HG03135 (cell line): ENCODE measurements around the gene CLPTM1L.
"Not testable (repeated sequence)": the region's sequence is repeated elsewhere in the genome, so short reads cannot be mapped to it uniquely, and the experiment has no call there.

ENCODE experiments used
- ATAC-seq: cut with Tn5 transposase; IDR thresholded peaks from one replicate; pipeline ENCODE4 v1.9.1; 2021; ENCODE audit warnings: mild to moderate bottlenecking, moderate library complexity; ENCODE audit not compliant: unreplicated experiment

CLPTM1L gene

DNA sequence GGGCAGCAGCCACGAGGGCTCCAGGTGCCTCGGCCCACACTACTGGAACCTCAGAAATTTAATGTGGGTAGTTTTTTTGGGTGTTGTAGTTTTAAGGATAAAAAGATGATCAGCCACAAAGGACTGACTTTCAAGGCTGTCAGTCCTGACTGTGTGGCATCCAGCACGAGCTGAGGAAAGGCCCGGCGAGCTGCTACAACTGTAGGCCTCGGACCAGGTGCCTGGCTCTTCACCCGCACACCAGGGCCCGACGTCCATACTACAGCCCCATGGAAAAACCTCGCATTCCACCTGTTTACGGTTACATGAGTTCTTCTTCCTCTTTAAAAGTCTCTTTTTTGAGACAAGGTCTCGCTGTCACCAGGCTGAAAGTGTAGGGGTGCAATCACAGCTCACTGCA lies 2.6 kb downstream of the CLPTM1L start:
- no peak for ATAC-seq

DNA sequence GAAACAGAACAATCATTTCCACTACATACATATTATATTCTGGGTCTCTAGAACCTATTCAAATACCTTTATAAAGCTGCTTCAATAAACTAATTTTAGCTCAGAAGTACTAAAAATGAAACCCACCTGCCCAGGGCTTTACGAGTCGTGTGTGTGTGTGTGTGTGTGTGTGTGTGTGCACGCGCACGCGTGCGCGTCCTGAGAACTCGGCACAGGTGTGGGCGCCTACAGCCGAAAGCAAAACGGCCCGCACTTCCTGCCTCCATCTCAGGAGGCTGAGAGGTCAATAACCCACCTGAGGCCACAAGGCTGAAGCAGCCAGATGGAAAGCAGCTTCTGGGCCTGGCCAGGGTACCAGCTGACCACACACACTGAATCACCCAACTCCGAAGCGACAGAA lies 3.0 kb downstream of the CLPTM1L start:
- ATAC-seq = no peak

DNA sequence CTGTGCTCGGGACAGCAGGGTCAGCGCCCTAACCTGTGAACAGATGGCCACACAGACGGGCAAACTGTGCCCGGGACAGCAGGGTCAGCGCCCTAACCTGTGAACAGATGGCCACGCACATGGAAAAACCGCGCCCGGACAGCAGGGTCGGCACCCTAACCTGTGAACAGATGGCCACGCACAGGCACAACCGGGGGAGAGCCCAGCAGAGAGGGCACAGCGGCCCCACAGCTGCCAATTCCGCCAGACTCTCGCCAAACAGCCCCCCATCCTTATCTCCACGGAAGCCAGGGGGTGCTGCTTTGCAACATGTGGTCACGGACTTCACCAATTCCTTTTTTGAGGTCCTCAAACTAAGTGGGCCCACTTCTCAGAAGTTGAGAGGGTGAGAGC lies 5.1 kb downstream of the CLPTM1L start:
- not testable (repeated sequence) for ATAC-seq

DNA sequence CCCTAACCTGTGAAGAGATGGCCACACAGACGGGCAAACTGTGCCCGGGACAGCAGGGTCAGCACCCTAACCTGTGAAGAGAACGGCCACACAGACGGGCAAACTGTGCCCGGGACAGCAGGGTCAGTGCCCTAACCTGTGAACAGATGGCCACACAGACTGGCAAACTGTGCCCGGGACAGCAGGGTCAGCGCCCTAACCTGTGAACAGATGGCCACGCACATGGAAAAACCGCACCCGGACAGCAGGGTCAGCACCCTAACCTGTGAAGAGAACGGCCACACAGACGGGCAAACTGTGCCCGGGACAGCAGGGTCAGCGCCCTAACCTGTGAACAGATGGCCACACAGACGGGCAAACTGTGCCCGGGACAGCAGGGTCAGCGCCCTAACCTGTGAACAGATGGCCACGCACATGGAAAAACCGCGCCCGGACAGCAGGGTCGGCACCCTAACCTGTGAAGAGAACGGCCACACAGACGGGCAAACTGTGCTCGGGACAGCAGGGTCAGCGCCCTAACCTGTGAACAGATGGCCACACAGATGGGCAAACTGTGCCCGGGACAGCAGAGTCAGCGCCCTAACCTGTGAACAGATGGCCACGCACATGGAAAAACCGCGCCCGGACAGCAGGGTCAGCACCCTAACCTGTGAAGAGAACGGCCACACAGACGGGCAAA lies 5.6 kb downstream of the CLPTM1L start:
- ATAC-seq = not testable (repeated sequence)

DNA sequence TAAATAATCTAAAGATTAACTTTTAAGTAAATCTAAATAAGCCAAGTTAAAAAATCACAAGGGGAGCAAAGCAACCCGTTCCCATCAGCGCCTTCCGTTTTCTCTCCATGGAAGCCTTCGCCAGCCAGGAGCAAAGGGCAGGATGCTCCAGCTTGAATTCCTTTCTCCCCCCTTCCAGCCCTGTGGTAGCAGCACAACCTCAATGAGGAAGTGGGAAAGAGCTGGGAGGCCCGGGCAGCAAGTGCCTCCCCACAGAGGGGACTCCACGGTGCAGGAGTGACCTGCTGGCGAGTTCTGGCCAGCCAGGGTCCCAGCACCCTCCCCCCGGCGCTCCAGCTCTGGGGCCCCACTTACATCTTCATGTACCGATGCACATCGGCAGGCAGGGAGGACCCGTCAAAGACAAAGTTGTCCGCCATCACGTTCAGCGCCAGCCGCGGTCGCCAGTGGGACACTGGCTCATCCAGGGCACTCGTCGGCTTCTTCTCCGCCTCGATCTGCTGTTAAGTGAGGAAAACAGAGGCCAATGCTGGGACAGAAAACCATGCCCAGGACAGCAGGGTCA lies 6.3 kb downstream of the CLPTM1L start:
- ATAC-seq = no peak

DNA sequence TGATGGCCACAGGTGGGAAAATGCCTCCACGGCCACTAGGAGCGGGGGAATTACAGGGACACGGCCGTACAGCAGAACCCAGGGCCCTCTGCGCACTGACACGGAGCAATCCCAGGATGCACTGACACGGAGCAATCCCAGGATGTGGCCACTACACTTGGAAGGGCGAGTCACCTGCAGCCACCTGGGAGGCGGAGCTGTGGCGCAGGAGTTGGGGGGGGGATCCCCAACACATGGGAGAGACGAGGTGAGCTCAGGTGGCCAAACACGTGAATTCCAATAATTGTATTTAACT lies 6.8 kb downstream of the CLPTM1L start:
- ATAC-seq = no peak

DNA sequence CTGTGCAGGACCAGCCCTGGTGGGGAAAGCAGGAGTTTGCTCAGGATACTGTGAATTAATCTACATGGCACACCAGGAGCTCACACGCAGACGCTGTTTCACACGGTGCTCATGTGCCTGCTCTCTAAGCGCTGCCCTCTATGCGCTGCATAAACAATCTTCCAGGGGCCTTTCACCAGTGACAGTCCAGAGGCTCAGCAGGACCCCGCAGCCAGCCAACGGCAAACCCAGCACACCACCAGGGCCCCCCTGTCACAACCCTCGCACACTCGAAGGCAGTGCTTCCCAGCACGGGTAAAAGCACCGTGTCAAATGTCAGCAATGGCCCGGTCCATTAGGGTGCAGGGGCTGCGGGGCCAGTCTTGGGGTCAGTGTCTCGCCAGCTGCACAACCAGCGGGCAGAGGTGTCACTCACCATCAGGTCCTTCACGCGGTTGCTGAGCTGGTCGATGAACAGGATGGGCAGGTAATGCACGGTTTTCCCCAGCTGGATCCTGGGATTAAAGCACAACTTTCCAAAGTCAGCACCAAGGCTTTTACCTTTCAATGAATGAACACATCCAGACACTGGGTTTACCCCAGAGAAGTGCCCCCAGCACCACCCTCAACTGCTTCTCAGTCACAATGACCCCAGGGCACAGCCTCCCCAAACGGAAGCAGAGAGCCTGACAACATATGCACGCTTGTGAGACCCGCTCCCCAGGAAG lies 7.3 kb downstream of the CLPTM1L start:
- no peak for ATAC-seq

DNA sequence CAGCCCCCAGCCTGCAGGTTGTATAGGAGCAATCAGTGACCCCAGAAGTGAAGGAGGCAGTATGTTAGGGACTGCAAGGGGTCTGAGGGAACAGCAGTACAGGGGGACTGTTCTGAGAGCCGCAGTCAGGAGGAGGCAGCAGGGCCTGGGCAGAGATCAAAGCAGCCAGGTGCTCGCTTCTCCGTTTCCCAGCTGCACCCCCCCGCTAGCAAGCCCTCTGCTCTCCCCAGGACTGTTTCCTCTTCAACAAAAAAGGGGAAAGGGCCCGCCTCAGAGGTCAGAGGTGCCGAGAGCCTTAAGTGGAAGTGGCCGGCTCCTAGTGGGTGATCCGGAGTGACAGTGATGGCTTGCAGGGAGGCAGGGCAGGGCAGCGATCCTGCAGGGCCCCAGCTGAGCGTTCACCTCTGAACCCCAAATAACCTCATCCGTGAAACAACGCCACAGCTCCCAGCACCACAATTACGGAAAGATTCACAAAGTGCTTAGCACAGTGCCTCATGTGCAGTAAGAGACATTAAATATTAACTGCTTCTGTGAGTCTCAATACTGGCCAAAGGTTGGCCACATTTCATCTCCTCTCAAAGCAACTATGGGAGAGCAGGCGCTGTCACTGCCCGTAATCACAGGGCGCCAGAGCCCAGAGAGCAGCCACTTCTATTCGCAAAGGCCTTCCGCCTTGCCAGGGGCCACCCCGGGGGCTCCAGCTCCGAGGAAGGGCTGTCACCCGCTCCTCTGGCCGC lies 8.0 kb downstream of the CLPTM1L start:
- ATAC-seq = no peak

DNA sequence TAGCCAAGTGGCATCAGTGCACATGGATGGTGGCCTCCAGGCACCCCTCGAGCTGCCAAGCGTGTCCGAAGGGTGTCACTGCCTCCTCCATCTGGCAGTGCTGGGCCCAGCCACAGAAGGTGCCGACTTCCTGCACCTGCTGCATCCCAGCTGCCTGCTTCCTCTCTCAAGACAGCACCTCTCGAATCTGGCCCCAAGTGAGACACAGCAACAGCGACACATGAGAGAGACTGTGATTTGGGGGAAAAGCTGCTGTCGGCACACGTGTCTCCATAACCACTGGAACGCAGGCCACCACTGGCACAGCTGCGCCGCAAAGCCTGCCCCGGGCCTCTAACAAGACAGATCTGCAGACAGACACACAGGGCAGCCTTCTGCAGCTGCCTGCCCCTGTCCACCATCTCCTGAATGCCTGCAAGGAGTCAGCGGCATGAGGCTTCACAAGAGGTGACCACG lies 8.8 kb downstream of the CLPTM1L start:
- no peak for ATAC-seq

DNA sequence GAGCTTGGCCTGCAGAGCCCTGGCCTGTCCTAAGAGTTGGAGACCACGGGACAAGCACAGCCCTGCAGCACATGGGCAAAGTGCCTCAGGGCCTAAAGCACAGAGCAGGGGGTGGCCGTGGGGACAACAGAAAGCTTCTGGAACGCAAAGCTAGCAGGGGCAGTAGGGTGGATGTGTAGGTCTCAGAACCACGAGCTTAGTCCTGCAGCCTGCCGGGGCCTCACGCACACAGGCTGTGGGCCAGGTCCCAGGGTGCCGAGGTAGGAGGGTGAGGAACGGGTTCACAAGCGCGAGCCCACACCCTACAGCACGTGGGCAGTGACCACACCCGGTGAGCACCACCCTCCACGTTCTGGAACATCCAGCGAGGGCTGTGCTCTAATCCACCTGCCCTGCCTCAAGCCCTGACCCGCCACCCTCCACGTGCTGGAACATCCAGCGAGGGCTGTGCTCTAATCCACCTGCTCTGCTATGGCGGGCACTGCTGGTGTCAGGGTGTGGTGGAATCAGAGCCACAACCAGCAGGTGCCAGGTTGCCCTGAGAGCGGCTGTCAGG lies 9.3 kb downstream of the CLPTM1L start:
- no peak for ATAC-seq

DNA sequence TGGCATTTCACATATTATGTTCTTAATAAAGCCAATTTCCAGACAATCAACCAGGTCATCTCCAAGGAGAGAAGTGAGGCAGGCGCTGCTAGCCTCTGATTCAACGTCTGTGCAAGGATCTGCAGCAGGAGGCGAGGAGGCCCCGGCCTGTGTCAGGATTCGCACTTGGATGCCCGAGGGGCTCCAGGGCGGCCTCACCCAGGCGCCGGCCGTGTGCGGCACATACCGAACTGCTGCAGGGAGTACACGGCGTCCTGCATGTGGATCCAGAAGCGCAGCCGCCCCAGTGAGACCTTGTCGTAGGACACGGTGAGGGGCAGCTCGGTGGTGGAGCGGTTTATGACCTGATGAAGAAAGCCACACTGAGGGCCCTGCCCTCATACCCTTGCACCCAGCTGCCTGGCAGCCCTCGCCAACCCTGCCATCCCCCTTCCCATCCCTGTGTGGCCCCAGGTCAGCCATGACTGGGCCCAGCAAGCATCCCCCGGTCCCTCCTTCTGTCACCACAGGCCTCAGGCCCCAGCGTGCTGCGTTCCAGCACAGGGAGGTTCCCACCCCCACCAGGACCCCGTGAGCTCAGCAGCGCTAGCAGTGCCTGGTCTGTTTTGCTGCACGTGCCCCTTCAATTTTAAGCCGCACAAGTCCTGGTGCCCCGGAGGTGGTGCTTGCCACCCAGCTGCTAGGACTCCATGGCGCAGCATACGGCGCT lies 9.9 kb downstream of the CLPTM1L start:
- ATAC-seq = no peak

DNA sequence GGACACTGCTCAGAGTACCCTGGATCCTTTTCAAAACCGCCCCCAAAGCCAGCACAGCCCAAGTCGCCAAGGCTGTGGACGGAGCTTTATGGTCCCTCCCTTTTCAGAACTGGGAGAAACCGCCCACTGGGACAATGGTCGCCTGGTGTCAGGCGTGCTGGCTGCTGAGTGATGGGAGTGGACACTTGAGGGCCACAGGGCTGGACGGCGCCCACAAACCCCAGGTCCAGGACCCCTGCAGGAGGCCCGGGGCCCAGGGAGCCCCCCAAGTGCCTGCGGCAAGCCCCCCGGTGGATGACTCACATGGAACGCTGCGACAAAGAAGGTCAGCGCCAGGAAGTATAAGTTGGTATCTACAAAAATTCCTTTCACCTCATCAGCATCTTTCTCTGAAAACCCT lies 10.9 kb downstream of the CLPTM1L start:
- no peak for ATAC-seq

DNA sequence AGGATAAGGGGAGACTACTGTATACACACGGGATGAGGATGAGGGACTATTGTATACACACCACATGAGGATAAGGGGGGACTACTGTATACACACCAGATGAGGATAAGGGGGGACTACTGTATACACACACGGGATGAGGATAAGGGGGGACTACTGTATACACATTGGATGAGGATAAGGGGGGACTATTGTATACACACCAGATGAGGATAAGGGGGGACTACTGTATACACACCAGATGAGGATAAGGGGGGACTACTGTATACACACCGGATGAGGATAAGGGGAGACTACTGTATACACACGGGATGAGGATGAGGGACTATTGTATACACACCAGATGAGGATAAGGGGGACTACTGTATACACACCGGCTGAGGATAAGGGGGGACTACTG lies 11.6 kb downstream of the CLPTM1L start:
- not testable (repeated sequence) for ATAC-seq

DNA sequence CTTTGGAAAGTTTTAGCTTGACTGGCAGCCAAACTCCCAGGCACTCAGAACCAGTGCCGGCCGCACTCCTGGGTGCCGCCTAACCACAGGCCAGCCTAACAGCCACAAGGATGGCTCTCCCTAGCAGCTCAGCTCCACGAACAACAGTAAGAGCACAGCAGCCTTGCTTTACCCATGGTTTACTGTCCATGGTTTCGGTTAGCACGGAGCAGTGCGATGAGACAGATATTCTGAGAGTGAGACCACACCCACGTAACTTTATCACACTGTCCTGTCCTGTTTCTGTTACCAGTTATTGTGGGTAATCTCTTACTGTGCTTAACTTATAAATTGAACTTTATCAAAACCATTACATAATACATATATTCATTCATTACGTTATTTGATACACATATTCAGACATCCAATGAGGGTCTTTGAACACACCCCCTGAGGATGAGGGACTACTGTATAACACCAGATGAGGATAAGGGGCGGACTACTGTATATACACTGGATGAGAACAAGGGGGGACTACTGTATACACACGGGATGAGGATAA lies 12.4 kb downstream of the CLPTM1L start:
- ATAC-seq = no peak

DNA sequence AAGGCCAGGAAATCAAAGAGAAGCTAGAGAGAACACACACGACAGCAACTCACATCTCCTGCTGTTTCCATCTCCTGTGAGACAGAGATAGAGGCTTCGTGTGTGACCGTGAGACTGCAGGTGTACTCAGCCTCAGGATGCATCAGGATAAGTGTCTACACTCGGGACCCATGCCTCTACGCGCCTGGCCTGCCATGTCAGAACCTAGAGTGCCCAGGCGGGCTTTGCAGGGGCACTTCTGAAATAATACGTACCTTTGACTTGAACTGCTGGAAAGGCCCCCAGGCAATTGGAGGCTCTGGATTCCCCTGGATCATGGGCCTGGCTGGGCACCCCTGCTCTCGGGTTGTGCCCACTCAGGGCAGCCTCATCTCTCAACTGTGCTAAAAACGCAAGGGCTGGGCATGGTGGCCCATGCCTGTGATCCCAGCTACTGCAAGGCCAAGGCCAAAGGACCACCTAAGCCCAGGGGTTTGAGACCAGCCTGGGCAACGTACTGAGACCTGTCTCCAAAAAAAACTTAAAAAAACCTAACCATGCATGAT lies 13.0 kb downstream of the CLPTM1L start:
- ATAC-seq = no peak

DNA sequence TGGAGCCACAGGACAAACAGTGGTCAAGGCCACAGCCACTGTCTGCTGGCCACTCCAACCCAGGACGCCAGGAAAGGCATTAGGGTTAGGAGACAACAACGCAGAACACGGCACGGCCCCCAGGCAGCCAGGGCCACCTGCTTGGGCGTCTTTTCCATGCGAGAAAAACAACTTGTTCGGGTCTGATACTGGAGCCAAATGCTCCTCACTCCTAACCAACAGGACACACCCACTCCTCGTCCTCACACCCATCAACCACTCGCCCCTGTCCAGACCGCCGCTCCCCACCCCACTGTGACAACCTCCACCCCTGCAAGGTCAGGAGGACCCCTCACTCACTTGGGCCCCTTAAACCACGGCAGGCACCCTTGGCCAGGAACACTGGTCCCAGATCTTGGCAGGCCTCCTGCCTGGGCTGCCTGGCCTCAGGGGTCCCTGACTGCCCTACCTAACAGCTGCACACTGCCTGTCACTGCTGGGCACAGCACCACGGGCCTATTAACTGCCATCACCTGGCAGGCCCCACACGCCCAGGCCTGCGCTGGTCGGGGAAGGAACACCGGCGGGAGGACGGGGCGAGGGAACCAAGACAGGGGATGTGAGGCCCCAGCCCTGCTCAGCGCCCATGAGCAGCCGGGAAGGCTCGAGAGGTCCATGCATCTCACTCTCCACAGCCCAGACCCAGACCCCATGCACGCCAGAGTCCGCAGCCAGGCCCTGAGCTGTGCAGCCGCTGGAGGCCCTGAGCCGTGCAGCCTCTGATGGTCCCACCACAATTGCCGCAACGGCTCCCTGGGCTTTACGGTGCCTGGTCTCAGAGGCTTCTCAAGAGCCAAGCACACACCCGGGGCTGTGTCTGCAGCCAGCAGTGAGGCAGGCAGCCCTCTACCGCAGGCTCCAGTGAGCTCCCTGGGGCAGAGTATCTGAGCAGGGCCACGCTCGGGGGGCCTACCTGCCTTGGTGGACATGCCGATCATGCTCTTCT lies 13.8 kb downstream of the CLPTM1L start:
- ATAC-seq = no peak

DNA sequence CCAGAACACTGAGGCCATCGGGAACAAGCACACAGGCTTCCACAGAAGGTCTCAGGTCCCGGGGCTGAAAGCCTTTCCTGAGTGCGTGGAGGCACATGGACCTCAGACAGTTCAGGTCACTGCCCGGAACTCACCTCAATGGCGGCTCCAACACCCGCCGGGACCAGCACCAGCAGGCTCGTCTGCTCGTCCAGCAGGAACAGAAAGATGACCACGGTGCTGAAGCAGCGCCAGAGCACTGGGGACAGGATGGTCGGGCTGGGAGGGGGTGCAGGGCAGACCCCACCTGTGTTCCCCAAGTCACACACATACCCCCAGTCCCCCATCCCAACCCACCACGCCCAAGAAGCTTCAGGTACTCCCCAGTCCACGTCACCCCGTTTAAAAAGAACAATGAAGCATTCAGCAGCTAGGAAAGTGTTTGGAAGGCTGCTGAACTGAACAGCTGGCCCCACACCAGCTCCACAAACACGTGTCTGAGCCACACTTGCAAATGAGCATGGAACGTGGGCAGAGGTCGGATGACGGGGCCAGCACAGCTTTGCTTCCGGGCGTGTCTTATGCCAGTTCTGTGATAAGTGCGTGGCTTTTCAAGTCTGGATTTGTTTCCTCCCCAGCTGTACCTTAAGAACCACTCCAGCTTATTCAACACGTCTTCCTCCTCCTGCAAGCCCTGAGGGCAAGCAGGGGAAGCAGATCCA lies 14.6 kb downstream of the CLPTM1L start:
- ATAC-seq = no peak

DNA sequence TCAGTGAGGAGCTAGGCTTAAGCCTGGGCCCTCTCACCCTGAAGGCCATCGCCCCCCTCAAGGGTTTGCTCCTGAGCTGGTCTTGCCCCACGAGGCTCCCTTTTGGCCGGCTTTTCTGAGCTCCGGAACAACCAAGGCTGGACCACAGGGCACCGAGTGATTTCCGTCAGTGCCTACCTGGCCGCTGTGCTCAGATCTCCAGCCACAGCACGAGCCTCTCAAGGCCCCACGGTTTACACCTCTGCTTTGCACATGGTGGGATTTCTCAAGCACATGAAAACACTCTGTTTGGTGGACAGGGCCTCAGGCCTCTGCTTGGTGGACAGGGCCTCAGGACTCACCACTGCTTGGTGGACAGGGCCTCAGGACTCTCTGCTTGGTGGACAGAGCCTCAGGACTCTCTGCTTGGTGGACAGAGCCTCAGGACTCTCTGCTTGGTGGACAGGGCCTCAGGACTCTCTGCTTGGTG lies 15.8 kb downstream of the CLPTM1L start:
- no peak for ATAC-seq
